ENCODE measurements around the gene CYP2U1.
"Not testable (repeated sequence)": the region's sequence is repeated elsewhere in the genome, so short reads cannot be mapped to it uniquely, and the experiment has no call there.

CYP2U1 gene

DNA sequence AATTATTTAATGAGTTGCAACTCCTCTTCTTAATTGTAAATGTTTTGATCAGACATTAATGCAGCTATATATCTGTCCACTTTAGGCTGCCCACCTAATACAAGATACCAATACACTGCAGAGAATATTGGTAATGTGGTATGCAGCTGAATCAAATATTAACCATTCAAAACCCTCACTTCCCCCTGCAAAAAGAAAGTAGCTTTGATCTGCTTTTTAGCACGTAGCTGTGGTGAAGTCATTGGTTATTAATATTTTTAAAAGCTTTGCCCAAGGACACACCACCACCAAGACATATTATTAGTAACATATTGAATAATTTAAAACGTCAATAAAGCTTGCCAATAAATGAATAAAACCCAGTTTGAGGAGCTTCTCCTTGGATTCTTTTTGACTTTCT is 28.6 kb upstream of the CYP2U1 start:
- no peak for TF ChIP-seq CTCF (IDR thresholded peaks at IDR 0.05; ENCODE audit: low read depth, low read length)
- no peak for DNase-seq (ENCODE audit: extremely low read depth, low read depth)

DNA sequence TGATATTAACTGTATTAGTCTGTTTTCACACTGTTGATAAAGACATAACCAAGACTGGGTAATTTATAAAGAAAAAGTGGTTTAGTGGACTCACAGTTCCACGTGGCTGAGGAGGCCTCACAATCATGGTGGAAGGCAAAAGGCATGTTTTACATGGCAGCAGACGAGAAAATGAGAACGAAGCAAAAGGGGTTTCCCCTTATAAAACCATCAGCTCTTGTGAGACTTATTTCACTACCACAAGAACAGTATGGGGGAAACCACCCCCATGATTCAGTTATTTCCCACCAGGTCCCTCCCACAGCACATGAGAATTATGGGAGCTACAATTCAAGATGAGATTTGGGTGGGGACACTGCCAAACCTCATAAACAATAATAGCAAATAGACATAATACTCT is 26.3 kb upstream of the CYP2U1 start:
- DNase-seq (ENCODE audit: extremely low read depth, low read depth), result not testable (repeated sequence)

DNA sequence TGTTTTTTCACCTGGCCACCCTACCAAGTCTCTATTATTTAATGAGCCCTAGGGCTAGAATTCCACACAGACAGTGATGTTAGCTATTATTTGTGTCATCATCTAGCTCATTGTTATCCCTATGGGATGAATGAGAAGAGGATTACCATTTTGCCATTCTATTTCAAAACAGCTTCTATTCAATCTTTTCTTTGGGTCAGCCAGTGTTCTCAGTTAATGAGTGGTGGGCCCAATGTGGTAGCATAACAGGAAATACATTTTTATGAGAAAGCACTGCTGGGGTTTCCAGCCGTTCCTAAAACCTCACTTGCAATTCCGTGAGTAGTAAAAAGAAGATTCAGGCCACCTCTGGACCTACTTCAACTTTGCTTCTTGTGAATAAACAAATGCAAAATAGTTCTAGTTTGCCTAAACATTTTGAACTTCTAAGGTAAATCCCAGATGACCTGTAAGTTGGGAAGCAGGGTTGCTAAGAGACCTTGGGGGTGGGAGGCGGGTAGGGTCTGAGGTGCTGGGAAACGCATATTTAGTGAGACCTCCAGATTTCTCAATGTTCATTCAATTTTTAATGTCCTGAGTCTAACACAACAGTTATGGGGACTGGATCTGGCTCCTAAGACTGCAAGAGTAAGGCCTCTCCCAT is 24.8 kb upstream of the CYP2U1 start:
- no peak for TF ChIP-seq CTCF (IDR thresholded peaks at IDR 0.05; ENCODE audit: low read depth, low read length)
- DNase-seq (ENCODE audit: extremely low read depth, low read depth), result no peak

GRCh38 chr4:107908377-107908776 is 23.0 kb upstream of the CYP2U1 start:
- no peak for TF ChIP-seq CTCF (IDR thresholded peaks at IDR 0.05; ENCODE audit: low read depth, low read length)
- no peak for DNase-seq (ENCODE audit: extremely low read depth, low read depth)

DNA sequence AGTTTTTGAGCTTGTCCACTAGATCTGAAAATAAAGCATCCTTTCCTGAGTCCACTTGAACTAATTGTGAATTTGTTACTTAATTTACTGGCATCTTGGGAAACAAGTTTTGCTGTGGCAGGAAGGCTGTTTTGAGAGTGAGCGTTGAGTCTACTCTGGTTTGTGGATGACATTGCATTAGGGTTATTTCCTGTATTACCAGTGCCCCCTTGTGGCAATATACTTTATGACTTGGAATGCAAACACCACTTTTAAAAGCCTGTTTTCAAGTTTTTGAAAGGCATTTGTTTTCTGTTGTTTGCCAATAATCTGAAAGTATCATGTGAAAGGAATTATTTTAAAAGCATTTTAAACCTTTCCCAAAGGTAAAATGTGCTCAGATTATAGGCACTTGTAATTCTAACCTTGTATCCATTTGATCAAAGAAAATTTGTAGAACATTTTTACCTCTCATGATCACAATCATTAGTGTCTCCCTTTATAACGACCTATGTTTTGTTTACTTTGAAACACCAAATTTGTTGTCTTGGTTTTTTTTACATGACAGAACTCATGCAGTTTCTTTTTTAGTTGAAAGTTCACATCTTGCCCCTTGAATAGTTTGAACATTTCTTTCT is 18.0 kb upstream of the CYP2U1 start:
- peak; percentile 54 for DNase-seq (ENCODE audit: extremely low read depth, low read depth)
- peak; percentile 63 for TF ChIP-seq CTCF (IDR thresholded peaks at IDR 0.05; ENCODE audit: low read depth, low read length)

DNA sequence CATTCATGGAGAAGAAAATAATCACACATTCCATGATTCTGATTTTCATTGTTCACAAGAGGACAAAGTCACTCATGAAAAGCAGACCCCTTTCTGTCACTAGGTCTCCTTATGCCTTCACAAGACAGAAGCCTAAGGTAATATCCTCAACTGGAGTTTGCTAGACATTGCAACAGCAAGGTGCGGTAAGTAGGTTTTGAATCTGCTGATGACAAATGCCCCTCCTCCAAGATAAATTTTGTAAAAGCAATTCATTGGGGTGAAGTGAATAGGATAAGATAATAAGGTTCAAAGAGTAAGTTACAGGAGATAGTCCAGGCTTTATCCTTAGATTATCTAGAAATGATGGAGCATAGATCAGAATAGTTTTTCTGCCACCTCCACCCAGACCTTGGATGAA is 16.1 kb upstream of the CYP2U1 start:
- DNase-seq (ENCODE audit: extremely low read depth, low read depth), result no peak
- no peak for TF ChIP-seq CTCF (IDR thresholded peaks at IDR 0.05; ENCODE audit: low read depth, low read length)

- no peak for TF ChIP-seq CTCF (IDR thresholded peaks at IDR 0.05; ENCODE audit: low read depth, low read length)
- DNase-seq (ENCODE audit: extremely low read depth, low read depth), result no peak
Measured at GRCh38 chr4:107916623-107917022, 14.7 kb upstream of the CYP2U1 start.

DNA sequence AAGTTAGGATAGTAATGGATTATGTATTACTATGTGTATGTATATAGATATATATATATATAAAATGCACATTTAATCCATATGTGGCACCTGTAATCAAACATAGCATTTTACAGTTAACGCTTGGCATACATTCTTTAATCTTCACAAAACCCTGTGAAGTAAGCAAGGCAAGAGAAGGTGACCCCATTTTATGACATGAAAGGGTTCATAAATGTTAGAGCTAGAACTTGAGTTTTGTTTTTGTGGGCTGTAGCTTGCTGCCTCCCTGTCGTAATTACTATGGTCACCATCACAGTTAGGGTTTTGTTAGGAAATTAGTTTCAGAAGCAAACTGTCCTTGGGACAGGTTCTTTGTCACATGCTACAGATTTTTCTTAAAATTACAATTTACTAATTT is 13.8 kb upstream of the CYP2U1 start:
- no peak for DNase-seq (ENCODE audit: extremely low read depth, low read depth)
- no peak for TF ChIP-seq CTCF (IDR thresholded peaks at IDR 0.05; ENCODE audit: low read depth, low read length)
